ENCODE results near the gene TMEM139.
A peak's percentile ranks its signal among the peaks of the same experiment; 100 is the strongest.
"Not testable (repeated sequence)": the region's sequence is repeated elsewhere in the genome, so short reads cannot be mapped to it uniquely, and the experiment has no call there.

TMEM139 gene

GRCh38 chr7:143259765-143260164, 25.0 kb upstream of the TMEM139 start:
- no peak for DNase-seq

GRCh38 chr7:143261901-143262300, 22.9 kb upstream of the TMEM139 start:
- DNase-seq: no peak

GRCh38 chr7:143263266-143264195, 21.2 kb upstream of the TMEM139 start, which contains the start of gene GSTK1:
GSTK1 (plus strand) TSS chr7:143263441; CDS start chr7:143263514, 73 bp downstream.
- DNase-seq: peak; percentile 63

GRCh38 chr7:143264196-143264568, 20.6 kb upstream of the TMEM139 start:
- DNase-seq: not testable (repeated sequence)

GRCh38 chr7:143265017-143265693, 19.6 kb upstream of the TMEM139 start:
- no peak for DNase-seq

GRCh38 chr7:143269251-143269650, 15.5 kb upstream of the TMEM139 start:
- DNase-seq: no peak

- DNase-seq: no peak
Observed at GRCh38 chr7:143271240-143271639, 13.5 kb upstream of the TMEM139 start.

GRCh38 chr7:143272871-143273270, 11.9 kb upstream of the TMEM139 start:
- DNase-seq: no peak

- no peak for DNase-seq
Observed at GRCh38 chr7:143279186-143280098, 5.3 kb upstream of the TMEM139 start.

- DNase-seq: no peak
Observed at GRCh38 chr7:143280160-143280559, 4.6 kb upstream of the TMEM139 start.

GRCh38 chr7:143280566-143280965, 4.2 kb upstream of the TMEM139 start:
- DNase-seq: no peak

GRCh38 chr7:143281529-143281928, 3.2 kb upstream of the TMEM139 start:
- DNase-seq: no peak

GRCh38 chr7:143282124-143282523, 2.6 kb upstream of the TMEM139 start:
- DNase-seq: no peak

GRCh38 chr7:143283381-143283780, 1.4 kb upstream of the TMEM139 start:
- DNase-seq: no peak

- DNase-seq: no peak
Observed at GRCh38 chr7:143285470-143285778, 666 bp downstream of the TMEM139 start.

- no peak for DNase-seq
Observed at GRCh38 chr7:143285806-143286521, 1.2 kb downstream of the TMEM139 start.

GRCh38 chr7:143286522-143286890, 1.7 kb downstream of the TMEM139 start:
- DNase-seq: no peak

- DNase-seq: no peak
Observed at GRCh38 chr7:143287339-143287934, 2.7 kb downstream of the TMEM139 start.

GRCh38 chr7:143287935-143288826, 3.4 kb downstream of the TMEM139 start, which contains the start of gene CASP2:
CASP2 (plus strand) TSS chr7:143288351; CDS start chr7:143288456, 105 bp downstream.
- peak; percentile 99 for DNase-seq

- DNase-seq: no peak
Observed at GRCh38 chr7:143288836-143289235, 4.1 kb downstream of the TMEM139 start.

- DNase-seq: no peak
Observed at GRCh38 chr7:143289421-143289820, 4.7 kb downstream of the TMEM139 start.
